ENCODE results near the gene ZNF593. TPM values are rescaled to one million over a fixed set of nuclear protein-coding genes. Genes with fewer than 3 reads are reported as not detected.

The ZNF593 gene
- total RNA-seq, 2 experiments from 2014 or later, result 40.9 to 41.1 TPM

- POLR2A ChIA-PET, result interaction anchor here (0.9 kb wide), 1 partner anchor 235 kb away, joined by 3 read pairs; no protein-coding TSS in a partner anchor
- intact Hi-C loops (cut with micrococcal nuclease), result no loop called here
- Mint-ChIP-seq H3K27ac (no peak overlapping the region), H3K27me3 (no peaks in the 10 kb centered on the region), H3K4me3 (no peak overlapping the region), H3K9me3 (no peaks in the 10 kb centered on the region), H3K36me3 (ENCODE audit: low read depth) (no peaks in the 10 kb centered on the region), H3K4me1 (ENCODE audit: low read depth) (no peaks in the 10 kb centered on the region)
- DNase-seq, result no peak
- CTCF ChIA-PET, result interaction anchor here (0.7 to 1.4 kb wide), 4 partner anchors 24 to 111 kb away, joined by 3 read pairs; partner anchors contain the start of gene CEP85
- no peak for ATAC-seq
- no peak for TF ChIP-seq CTCF (IDR thresholded peaks at IDR 0.05)
Measured at GRCh38 chr1:26210147-26210870, 40.6 kb downstream of the ZNF593 start.

- ChIA-PET CTCF (interaction anchor here (0.8 to 2.9 kb wide), 5 partner anchors 8 to 205 kb away, joined by 3 to 8 read pairs (median 4); partner anchors contain the start of gene CEP85), POLR2A (interaction anchor here (1.0 kb wide), 1 partner anchor 715 kb away, joined by 3 read pairs; no protein-coding TSS in a partner anchor)
- Mint-ChIP-seq H3K36me3 (ENCODE audit: low read depth) (no peaks in the 10 kb centered on the region), H3K4me1 (ENCODE audit: low read depth) (no peaks in the 10 kb centered on the region), H3K27me3 (no peaks in the 10 kb centered on the region), H3K9me3 (no peaks in the 10 kb centered on the region), H3K4me3 (no peak overlapping the region), H3K27ac (no peak overlapping the region)
- TF ChIP-seq CTCF (IDR thresholded peaks at IDR 0.05), result no peak
- ATAC-seq, result no peak
- intact Hi-C loops (cut with micrococcal nuclease), result no loop called here
- DNase-seq, result no peak
Measured at GRCh38 chr1:26212726-26213125, 43.0 kb downstream of the ZNF593 start.

- intact Hi-C loops (cut with micrococcal nuclease), result no loop called here
- Mint-ChIP-seq H3K4me1 (ENCODE audit: low read depth) (no peaks in the 10 kb centered on the region), H3K4me3 (no peak overlapping the region), H3K27ac (no peak overlapping the region), H3K27me3 (no peaks in the 10 kb centered on the region), H3K9me3 (no peaks in the 10 kb centered on the region), H3K36me3 (ENCODE audit: low read depth) (no peaks in the 10 kb centered on the region)
- ATAC-seq, result no peak
- ChIA-PET POLR2A (interaction anchor here (1.0 kb wide), 1 partner anchor 714 kb away, joined by 3 read pairs; no protein-coding TSS in a partner anchor), CTCF (interaction anchor here (0.8 to 2.9 kb wide), 4 partner anchors 9 to 204 kb away, joined by 3 to 8 read pairs (median 4); partner anchors contain the start of gene CEP85)
- DNase-seq, result no peak
- no peak for TF ChIP-seq CTCF (IDR thresholded peaks at IDR 0.05)
Measured at GRCh38 chr1:26213335-26213905, 43.7 kb downstream of the ZNF593 start.

GRCh38 chr1:26215246-26215645, 45.5 kb downstream of the ZNF593 start:
- Mint-ChIP-seq H3K27ac (no peak overlapping the region), H3K27me3 (no peaks in the 10 kb centered on the region), H3K4me3 (no peak overlapping the region), H3K4me1 (ENCODE audit: low read depth) (no peaks in the 10 kb centered on the region), H3K36me3 (ENCODE audit: low read depth) (no peaks in the 10 kb centered on the region), H3K9me3 (no peaks in the 10 kb centered on the region)
- no peak for TF ChIP-seq CTCF (IDR thresholded peaks at IDR 0.05)
- ATAC-seq (no peak), DNase-seq (no peak)
- ChIA-PET POLR2A (interaction anchor here (0.6 kb wide), 1 partner anchor 96 kb away, joined by 3 read pairs; no protein-coding TSS in a partner anchor), CTCF (interaction anchor here (1.0 to 1.4 kb wide), 2 partner anchors 19 to 202 kb away, joined by 3 to 4 read pairs; partner anchors contain the start of gene CEP85)
- intact Hi-C loops (cut with micrococcal nuclease), result no loop called here

All from activated CD8-positive, alpha-beta T cell treated with anti-CD3 and anti-CD28 coated beads for 36 hours (primary cell).